CD4-positive, alpha-beta memory T cell (primary cell): ENCODE data around the gene PHACTR3. TPM values are rescaled to one million over a fixed set of nuclear protein-coding genes. Genes with fewer than 3 reads are reported as not detected.

Experiments
- CTCF ChIA-PET: fragments of 350-600 bp; sonication (Branson Sonifier 250); formaldehyde crosslinking; loops from one replicate; lab custom pipeline; 2021; ENCODE audit warnings: inconsistent platforms; ENCODE audit not compliant: partially characterized antibody; lab: Charles Lee
- POLR2A ChIA-PET: fragments of 350-600 bp; sonication (Branson Sonifier 250); formaldehyde crosslinking; loops from one replicate; lab custom pipeline; 2021; ENCODE audit not compliant: partially characterized antibody; lab: Charles Lee
- DNase-seq, 5 donors: peaks; one replicate each; pipeline versions ENCODE4 v3.0.0 to v3.0.0-alpha.2; 2020 to 2022; ENCODE audit warnings: mixed read lengths in 1 of 5
- H3K27ac ChIP-seq: one replicate; pipeline ENCODE4 v1.7.0; 2013; ENCODE audit warnings: low read depth, low read length
- H3K27me3 ChIP-seq: 2 replicates; pipeline ENCODE4 v1.7.0; 2013; ENCODE audit warnings: mild to moderate bottlenecking, low read length, moderate library complexity; ENCODE audit not compliant: insufficient read depth
- H3K36me3 ChIP-seq: 2 replicates; pipeline ENCODE4 v1.7.0; 2013; ENCODE audit warnings: mild to moderate bottlenecking, low read length, moderate library complexity; ENCODE audit not compliant: insufficient read depth
- H3K4me1 ChIP-seq: 2 replicates; pipeline ENCODE4 v1.7.0; 2013; ENCODE audit warnings: mild to moderate bottlenecking, low read length, moderate library complexity; ENCODE audit not compliant: insufficient read depth
- H3K4me3 ChIP-seq, 2 donors: one replicate each; pipeline ENCODE4 v1.7.0; 2013; ENCODE audit warnings: low read length in 2 of 2, mild to moderate bottlenecking in 1 of 2
- H3K9me3 ChIP-seq, 2 donors: one replicate each; pipeline ENCODE4 v1.7.0; 2013; ENCODE audit warnings: low read length in 2 of 2, control low read depth in 1 of 2; ENCODE audit not compliant: control insufficient read depth in 1 of 2
- H3K27ac Mint-ChIP-seq, 7 donors: one replicate each; pipeline ENCODE4 v1.8.0; 2020 to 2021; ENCODE audit warnings: mixed read lengths in 7 of 7, mild to moderate bottlenecking in 6 of 7, inconsistent platforms in 3 of 7, moderate library complexity in 3 of 7
- H3K27me3 Mint-ChIP-seq, 2 donors: one replicate each; pipeline ENCODE4 v1.8.0; 2020 to 2021; ENCODE audit warnings: mixed read lengths in 2 of 2
- H3K36me3 Mint-ChIP-seq, 2 donors: one replicate each; pipeline ENCODE4 v1.8.0; 2020 to 2021; ENCODE audit warnings: mixed read lengths in 2 of 2, inconsistent platforms in 1 of 2, mild to moderate bottlenecking in 1 of 2
- H3K4me1 Mint-ChIP-seq, 4 donors: one replicate each; pipeline ENCODE4 v1.8.0; 2020 to 2021; ENCODE audit warnings: mixed read lengths in 4 of 4, mild to moderate bottlenecking in 1 of 4
- H3K4me3 Mint-ChIP-seq, 8 donors: one replicate each; pipeline ENCODE4 v1.8.0; 2020 to 2021; ENCODE audit warnings: mixed read lengths in 8 of 8, mild to moderate bottlenecking in 7 of 8, moderate library complexity in 6 of 8, inconsistent platforms in 3 of 8
- H3K9me3 Mint-ChIP-seq, 8 donors: one replicate each; pipeline ENCODE4 v1.8.0; 2020 to 2021; ENCODE audit warnings: mixed read lengths in 8 of 8, mild to moderate bottlenecking in 5 of 8, inconsistent platforms in 3 of 8, moderate library complexity in 1 of 8
- intact Hi-C: fragments of 100-400 bp; cut with micrococcal nuclease; formaldehyde crosslinking; loops from one replicate; pipeline ENCODE4 v1.15.1; 2023
- polyA plus RNA-seq, 2 donors: library from polyadenylated mRNA; unstranded; fragments of 300-500 nt; fragmentation: Illumina TruSeq; gene quantifications; one replicate each; pipeline ENCODE4 v1.2.3, GENCODE V29; 2021
- total RNA-seq, 2 experiments: library from RNA; stranded (reverse); gene quantifications; one replicate each; pipeline ENCODE4 v1.2.3, GENCODE V29; 2021

The PHACTR3 gene
- total and polyA plus RNA-seq, 4 experiments from 2014 or later, result not detected

- Histone ChIP-seq H3K27ac (no peak overlapping the region), H3K4me3 (no peak overlapping the region), H3K36me3 (no peaks in the 10 kb centered on the region), H3K27me3 (no peaks in the 10 kb centered on the region), H3K4me1 (no peaks in the 10 kb centered on the region), H3K9me3 (no peaks in the 10 kb centered on the region)
- intact Hi-C loops, result no loop called here
- ChIA-PET POLR2A (no interaction called here), CTCF (no interaction called here)
- Mint-ChIP-seq H3K27me3 (peaks cover 0 to 12% of the 10 kb centered on the region in 2 donors), H3K4me3 (no peak overlapping the region), H3K9me3 (peaks cover 0 to 4% (median 0%) of the 10 kb centered on the region in 8 donors), H3K36me3 (no peaks in the 10 kb centered on the region), H3K4me1 (no peaks in the 10 kb centered on the region), H3K27ac (no peak overlapping the region)
- DNase-seq, result no peak
Measured at GRCh38 chr20:59623583-59623982, 19.2 kb downstream of the PHACTR3 start.

- CTCF ChIA-PET, result no interaction called here
- no peak overlapping the region for H3K27ac ChIP-seq
- H3K9me3 ChIP-seq, result no peaks in the 10 kb centered on the region
- H3K4me1 Mint-ChIP-seq, result no peaks in the 10 kb centered on the region
- H3K4me3 ChIP-seq, result no peak overlapping the region
- no peak overlapping the region for H3K27ac Mint-ChIP-seq
- peaks cover 0 to 4% (median 0%) of the 10 kb centered on the region in 8 donors for H3K9me3 Mint-ChIP-seq
- intact Hi-C loops, result no loop called here
- H3K4me1 ChIP-seq, result no peaks in the 10 kb centered on the region
- H3K27me3 ChIP-seq, result no peaks in the 10 kb centered on the region
- no peaks in the 10 kb centered on the region for H3K36me3 ChIP-seq
- POLR2A ChIA-PET, result no interaction called here
- no peaks in the 10 kb centered on the region for H3K36me3 Mint-ChIP-seq
- peaks cover 0 to 12% of the 10 kb centered on the region in 2 donors for H3K27me3 Mint-ChIP-seq
- no peak overlapping the region for H3K4me3 Mint-ChIP-seq
- no peak for DNase-seq
Measured at GRCh38 chr20:59624401-59624800, 20.1 kb downstream of the PHACTR3 start.

GRCh38 chr20:59625214-59625922 lies 21.0 kb downstream of the PHACTR3 start:
- CTCF ChIA-PET, result no interaction called here
- intact Hi-C loops, result no loop called here
- H3K27me3 Mint-ChIP-seq, result peaks cover 0 to 12% of the 10 kb centered on the region in 2 donors

GRCh38 chr20:59627298-59627697 lies 23.0 kb downstream of the PHACTR3 start:
- H3K27me3 ChIP-seq, result no peaks in the 10 kb centered on the region
- CTCF ChIA-PET, result interaction anchor here (0.8 kb wide), 1 partner anchor 10 kb away, joined by 4 read pairs; no protein-coding TSS in a partner anchor
- no peaks in the 10 kb centered on the region for H3K36me3 ChIP-seq
- H3K27ac ChIP-seq, result no peak overlapping the region
- Mint-ChIP-seq H3K4me3 (no peak overlapping the region), H3K4me1 (no peaks in the 10 kb centered on the region), H3K27ac (no peak overlapping the region), H3K27me3 (peaks cover 3 to 17% of the 10 kb centered on the region in 2 donors), H3K9me3 (peaks cover 0 to 4% (median 0%) of the 10 kb centered on the region in 8 donors), H3K36me3 (no peaks in the 10 kb centered on the region)
- no peak for DNase-seq
- H3K4me1 ChIP-seq, result no peaks in the 10 kb centered on the region
- POLR2A ChIA-PET, result no interaction called here
- no peak overlapping the region for H3K4me3 ChIP-seq
- intact Hi-C loops, result no loop called here
- no peaks in the 10 kb centered on the region for H3K9me3 ChIP-seq

More at GRCh38 chr20:59625214-59625922, 21.0 kb downstream of the PHACTR3 start:
- H3K4me3 Mint-ChIP-seq, result no peak overlapping the region
- Histone ChIP-seq H3K4me3 (no peak overlapping the region), H3K27ac (no peak overlapping the region), H3K36me3 (no peaks in the 10 kb centered on the region), H3K27me3 (no peaks in the 10 kb centered on the region), H3K9me3 (no peaks in the 10 kb centered on the region), H3K4me1 (no peaks in the 10 kb centered on the region)
- H3K36me3 Mint-ChIP-seq, result no peaks in the 10 kb centered on the region
- H3K9me3 Mint-ChIP-seq, result peaks cover 0 to 4% (median 0%) of the 10 kb centered on the region in 8 donors
- H3K4me1 Mint-ChIP-seq, result no peaks in the 10 kb centered on the region
- DNase-seq, result no peak
- no peak overlapping the region for H3K27ac Mint-ChIP-seq
- POLR2A ChIA-PET, result no interaction called here

GRCh38 chr20:59628171-59628570 lies 23.8 kb downstream of the PHACTR3 start:
- H3K4me3 Mint-ChIP-seq, result no peak overlapping the region
- no peaks in the 10 kb centered on the region for H3K36me3 Mint-ChIP-seq
- DNase-seq, result no peak
- H3K27me3 ChIP-seq, result no peaks in the 10 kb centered on the region
- no peaks in the 10 kb centered on the region for H3K4me1 ChIP-seq
- no peak overlapping the region for H3K27ac Mint-ChIP-seq
- no peak overlapping the region for H3K27ac ChIP-seq
- POLR2A ChIA-PET, result no interaction called here
- H3K36me3 ChIP-seq, result no peaks in the 10 kb centered on the region
- no peaks in the 10 kb centered on the region for H3K4me1 Mint-ChIP-seq
- intact Hi-C loops, result no loop called here
- H3K9me3 Mint-ChIP-seq, result peaks cover 0 to 4% (median 0%) of the 10 kb centered on the region in 8 donors
- H3K9me3 ChIP-seq, result no peaks in the 10 kb centered on the region
- CTCF ChIA-PET, result no interaction called here
- no peak overlapping the region for H3K4me3 ChIP-seq
- peaks cover 3 to 18% of the 10 kb centered on the region in 2 donors for H3K27me3 Mint-ChIP-seq

- CTCF ChIA-PET, result no interaction called here
- DNase-seq, result no peak
- Histone ChIP-seq H3K27me3 (no peaks in the 10 kb centered on the region), H3K9me3 (no peaks in the 10 kb centered on the region), H3K27ac (no peak overlapping the region), H3K4me1 (no peaks in the 10 kb centered on the region), H3K4me3 (no peak overlapping the region), H3K36me3 (no peaks in the 10 kb centered on the region)
- POLR2A ChIA-PET, result no interaction called here
- Mint-ChIP-seq H3K4me1 (no peaks in the 10 kb centered on the region), H3K4me3 (no peak overlapping the region), H3K9me3 (peaks cover 0 to 4% (median 0%) of the 10 kb centered on the region in 8 donors), H3K27me3 (peaks cover 3 to 19% of the 10 kb centered on the region in 2 donors), H3K27ac (no peak overlapping the region), H3K36me3 (no peaks in the 10 kb centered on the region)
- intact Hi-C loops, result no loop called here
Measured at GRCh38 chr20:59629141-59630045, 25.1 kb downstream of the PHACTR3 start.

GRCh38 chr20:59630526-59630925 lies 26.2 kb downstream of the PHACTR3 start:
- Mint-ChIP-seq H3K36me3 (no peaks in the 10 kb centered on the region), H3K4me3 (no peak overlapping the region), H3K9me3 (peaks cover 0 to 2% (median 0%) of the 10 kb centered on the region in 8 donors), H3K27me3 (peaks cover 3 to 21% of the 10 kb centered on the region in 2 donors), H3K4me1 (no peaks in the 10 kb centered on the region), H3K27ac (no peak overlapping the region)
- POLR2A ChIA-PET, result no interaction called here
- Histone ChIP-seq H3K27ac (no peak overlapping the region), H3K9me3 (no peaks in the 10 kb centered on the region), H3K4me1 (no peaks in the 10 kb centered on the region), H3K27me3 (no peaks in the 10 kb centered on the region), H3K36me3 (no peaks in the 10 kb centered on the region), H3K4me3 (no peak overlapping the region)
- CTCF ChIA-PET, result no interaction called here
- intact Hi-C loops, result no loop called here
- no peak for DNase-seq
